PC-9 (cell line): Measurements from ENCODE around the gene SERPINE2.

ENCODE experiments used
- EZH2 ChIP-seq: fragments of 200-600 bp; sonication (generic); IDR thresholded peaks from 2 replicates; pipeline ENCODE4 v1.8.0; 2017; ENCODE audit warnings: antibody characterized with exemption, low read depth
- TF ChIP-seq, protein P1 (sequence below): fragments of 200-600 bp; sonication (generic); conservative IDR thresholded peaks from 2 replicates; pipeline ENCODE4 v1.6.1; 2017; ENCODE audit warnings: mixed run types, antibody characterized with exemption, mild to moderate bottlenecking, moderate library complexity

DNA sequence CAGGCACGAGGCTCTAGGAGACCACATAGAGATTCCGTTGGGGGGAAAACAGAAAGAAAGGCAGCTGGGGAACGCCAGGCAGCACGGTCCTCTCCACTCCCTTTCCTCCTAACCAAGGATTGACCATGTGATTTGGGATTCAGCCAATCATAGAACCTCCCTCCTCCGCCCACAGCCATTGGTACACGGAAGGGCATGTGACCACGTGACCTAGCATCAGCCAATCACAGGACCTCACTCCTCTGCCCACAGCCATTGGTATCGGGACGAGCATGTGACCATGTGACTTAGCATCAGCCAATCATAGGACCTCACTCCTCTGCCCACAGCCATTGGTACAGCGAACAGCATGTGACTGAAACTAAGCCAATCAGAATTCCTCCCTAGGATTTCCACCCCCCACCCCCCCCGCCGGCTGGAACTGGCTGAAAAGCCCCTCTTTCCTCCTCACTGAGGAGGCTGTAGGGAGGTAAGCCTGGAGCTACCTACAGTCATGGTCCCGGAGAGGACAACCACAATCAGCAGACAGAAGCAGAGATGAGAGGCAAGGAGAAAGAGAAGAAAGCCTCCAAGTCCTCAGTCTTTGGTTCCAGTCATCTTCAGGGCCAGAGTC lies 7.6 kb downstream of the SERPINE2 start:
- TF ChIP-seq, protein P1, sequence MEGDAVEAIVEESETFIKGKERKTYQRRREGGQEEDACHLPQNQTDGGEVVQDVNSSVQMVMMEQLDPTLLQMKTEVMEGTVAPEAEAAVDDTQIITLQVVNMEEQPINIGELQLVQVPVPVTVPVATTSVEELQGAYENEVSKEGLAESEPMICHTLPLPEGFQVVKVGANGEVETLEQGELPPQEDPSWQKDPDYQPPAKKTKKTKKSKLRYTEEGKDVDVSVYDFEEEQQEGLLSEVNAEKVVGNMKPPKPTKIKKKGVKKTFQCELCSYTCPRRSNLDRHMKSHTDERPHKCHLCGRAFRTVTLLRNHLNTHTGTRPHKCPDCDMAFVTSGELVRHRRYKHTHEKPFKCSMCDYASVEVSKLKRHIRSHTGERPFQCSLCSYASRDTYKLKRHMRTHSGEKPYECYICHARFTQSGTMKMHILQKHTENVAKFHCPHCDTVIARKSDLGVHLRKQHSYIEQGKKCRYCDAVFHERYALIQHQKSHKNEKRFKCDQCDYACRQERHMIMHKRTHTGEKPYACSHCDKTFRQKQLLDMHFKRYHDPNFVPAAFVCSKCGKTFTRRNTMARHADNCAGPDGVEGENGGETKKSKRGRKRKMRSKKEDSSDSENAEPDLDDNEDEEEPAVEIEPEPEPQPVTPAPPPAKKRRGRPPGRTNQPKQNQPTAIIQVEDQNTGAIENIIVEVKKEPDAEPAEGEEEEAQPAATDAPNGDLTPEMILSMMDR, result no peak
- no peak for TF ChIP-seq EZH2
